GM12878 (cell line): ENCODE results near the gene TMBIM1. TPM values are rescaled to one million over a fixed set of nuclear protein-coding genes. Genes with fewer than 3 reads are reported as not detected.
A peak's percentile ranks its signal among the peaks of the same experiment; 100 is the strongest.

ENCODE experiments used
- ATAC-seq: fragments of 200-7000 bp; cut with Tn5 transposase; 3 replicates; pipeline ENCODE4 v1.9.1; 2020; ENCODE audit warnings: mild to moderate bottlenecking, moderate library complexity
- BruUV-seq: library from RNA; stranded (reverse); fragments of 400-500 nt; replicated peaks from 2 replicates; lab custom pipeline; 2021; lab: Mats Ljungman, UMichigan
- CTCF ChIA-PET: fragments of 300-600 bp; sonication (Branson Sonifier 250); formaldehyde crosslinking; extraction: SDS; loops from one replicate; lab custom pipeline; 2021; ENCODE audit warnings: inconsistent platforms; lab: Yijun Ruan, JAX
- POLR2A ChIA-PET: fragments of 350-600 bp; formaldehyde crosslinking; extraction: SDS; loops from one replicate; lab custom pipeline; 2021; ENCODE audit warnings: inconsistent platforms; lab: Charles Lee
- RAD21 ChIA-PET: fragments of 300-600 bp; sonication (Branson Sonifier 250); formaldehyde crosslinking; loops from one replicate; lab custom pipeline; 2023; ENCODE audit warnings: antibody characterized with exemption; ENCODE audit not compliant: unreplicated experiment; lab: Charles Lee
- SMC1A ChIA-PET: fragments of 300-600 bp; sonication (Branson Sonifier 250); formaldehyde crosslinking; loops from one replicate; lab custom pipeline; 2023; ENCODE audit not compliant: unreplicated experiment, uncharacterized antibody; lab: Charles Lee
- DNase-seq: peaks from one replicate; pipeline ENCODE4 v3.0.0-alpha.2; 2011; ENCODE audit warnings: low read depth, low spot score
- FAIRE-seq: peaks from 3 replicates; lab custom pipeline; 2011; peaks lifted over from hg19 to GRCh38; lab: Jason Lieb, UNC
- H2AFZ ChIP-seq: 2 replicates; pipeline ENCODE4 v1.6.0; 2011; ENCODE audit warnings: low read depth, low read length, control low read depth; ENCODE audit not compliant: control insufficient read depth
- H3K27ac ChIP-seq: 2 replicates; pipeline ENCODE4 v1.5.1; 2011; ENCODE audit warnings: control low read depth; ENCODE audit not compliant: control insufficient read depth, insufficient read depth
- H3K27me3 ChIP-seq, 2 experiments: replicated peaks in 1 of 2; 2 replicates each; pipeline versions ENCODE4 v1.6.0 to v1.6.1; 2011; ENCODE audit warnings: low read length in 1 of 2; ENCODE audit not compliant: control insufficient read depth in 2 of 2, insufficient read depth in 2 of 2
- H3K36me3 ChIP-seq, 2 experiments: 2 replicates each; pipeline ENCODE4 v1.5.1; 2011; ENCODE audit warnings: low read length in 1 of 2; ENCODE audit not compliant: control insufficient read depth in 2 of 2, insufficient read depth in 2 of 2
- H3K4me1 ChIP-seq: 2 replicates; pipeline ENCODE4 v1.6.1; 2011; ENCODE audit warnings: mild to moderate bottlenecking, low read length, moderate library complexity, mixed read lengths; ENCODE audit not compliant: control insufficient read depth, insufficient read depth
- H3K4me2 ChIP-seq: 2 replicates; pipeline ENCODE4 v1.6.0; 2011; ENCODE audit warnings: control low read depth; ENCODE audit not compliant: control insufficient read depth, insufficient read depth
- H3K4me3 ChIP-seq: fragments of 200-600 bp; sonication (generic); 2 replicates; pipeline ENCODE4 v1.5.1; 2016
- H3K79me2 ChIP-seq: 2 replicates; pipeline ENCODE4 v1.6.0; 2011; ENCODE audit warnings: low read length; ENCODE audit not compliant: control insufficient read depth, insufficient read depth
- H3K9ac ChIP-seq: 2 replicates; pipeline ENCODE4 v1.8.0; 2011; ENCODE audit warnings: low read length, control low read depth, mixed read lengths; ENCODE audit not compliant: control insufficient read depth, insufficient read depth
- H3K9me3 ChIP-seq: replicated peaks from 3 replicates; pipeline ENCODE4 v1.5.1; 2011; ENCODE audit warnings: mild to moderate bottlenecking, low read length; ENCODE audit not compliant: control insufficient read depth, insufficient read depth
- H4K20me1 ChIP-seq: 2 replicates; pipeline ENCODE4 v1.6.0; 2011; ENCODE audit not compliant: control insufficient read depth, insufficient read depth
- EGR1 ChIP-seq, 2 experiments: IDR thresholded peaks; 1 replicate in 1 of 2; 2 replicates in 1 of 2; pipeline ENCODE4 v1.6.1; 2011 to 2012; ENCODE audit warnings: low read depth in 2 of 2, low read length in 2 of 2, borderline replicate concordance in 1 of 2, mild to moderate bottlenecking in 1 of 2, moderate library complexity in 1 of 2
- MAX ChIP-seq: IDR thresholded peaks from 2 replicates; pipeline ENCODE4 v1.6.1; 2012; ENCODE audit warnings: low read depth, low read length, improper control_type of control experiment
- MEF2B ChIP-seq: fragments of 450-650 bp; IDR thresholded peaks from 2 replicates; pipeline ENCODE4 v1.6.1; 2018; ENCODE audit warnings: mild to moderate bottlenecking, moderate library complexity; ENCODE audit not compliant: partially characterized antibody, poor library complexity, severe bottlenecking
- MTA2 ChIP-seq: fragments of 450-650 bp; IDR thresholded peaks from 2 replicates; pipeline ENCODE4 v1.6.1; 2016; ENCODE audit warnings: low read depth, mild to moderate bottlenecking, moderate library complexity
- MTA3 ChIP-seq: IDR thresholded peaks from 2 replicates; pipeline ENCODE4 v1.6.1; 2012; ENCODE audit warnings: low read length, inconsistent platforms, borderline replicate concordance
- NR2C2 ChIP-seq: IDR thresholded peaks from 2 replicates; pipeline ENCODE4 v1.6.1; 2011; ENCODE audit warnings: borderline replicate concordance, low read depth; ENCODE audit not compliant: control insufficient read depth, insufficient read length
- NR2F1 ChIP-seq: fragments of 450-650 bp; conservative IDR thresholded peaks from 2 replicates; pipeline ENCODE4 v1.6.1; 2017; ENCODE audit warnings: mild to moderate bottlenecking
- POU2F2 ChIP-seq: IDR thresholded peaks from 3 replicates; pipeline ENCODE4 v1.6.1; 2011; ENCODE audit warnings: low read depth, mild to moderate bottlenecking, low read length, borderline replicate concordance
- SKIL ChIP-seq: fragments of 450-650 bp; IDR thresholded peaks from 2 replicates; pipeline ENCODE4 v1.6.1; 2017; ENCODE audit warnings: mild to moderate bottlenecking, low read depth, inconsistent platforms; ENCODE audit not compliant: poor library complexity, severe bottlenecking
- YBX1 ChIP-seq: fragments of 450-650 bp; IDR thresholded peaks from 2 replicates; pipeline ENCODE4 v1.6.1; 2016; ENCODE audit warnings: antibody characterized with exemption
- ZBTB40 ChIP-seq: fragments of 450-650 bp; IDR thresholded peaks from 2 replicates; pipeline ENCODE4 v1.6.1; 2016; ENCODE audit warnings: mild to moderate bottlenecking, moderate library complexity, borderline replicate concordance
- ZNF207 ChIP-seq: fragments of 450-650 bp; IDR thresholded peaks from 2 replicates; pipeline ENCODE4 v1.6.1; 2014; ENCODE audit warnings: antibody characterized with exemption, mild to moderate bottlenecking, borderline replicate concordance
- ZNF274 ChIP-seq: IDR thresholded peaks from one replicate; pipeline ENCODE4 v1.8.0; 2011; ENCODE audit not compliant: insufficient read length, insufficient read depth
- WGBS: methylation state at CpG from one replicate; pipeline ENCODE4 v1.1.6; 2016; ENCODE audit warnings: low lambda C conversion rate; ENCODE audit not compliant: insufficient replicate concordance, insufficient coverage; ENCODE audit errors: missing lambda C conversion rate; 5-methylcytosine and 5-hydroxymethylcytosine counted together
- in situ Hi-C: fragments of 300-500 bp; cut with MboI; formaldehyde crosslinking; loops from 9 replicates; pipeline ENCODE4 v1.14.3; 2018; ENCODE audit warnings: mixed read lengths
- intact Hi-C: fragments of 100-400 bp; cut with micrococcal nuclease; formaldehyde crosslinking; loops from one replicate; pipeline ENCODE4 v1.14.2; 2022; ENCODE audit not compliant: unreplicated experiment
- polyA plus RNA-seq, 11 experiments: library from polyadenylated mRNA; depleted of rRNA in 4 of 11; unstranded in 6 of 11; stranded (reverse) in 5 of 11; fragments of >200 nt; fragmentation: Nextera tagmentation in 4 of 11; fragmentation: Illumina TruSeq in 1 of 11; extraction: Ambion mirVana in 4 of 11; extraction: Trizol in 1 of 11; gene quantifications; 1 replicate in 1 of 11; 2 replicates in 10 of 11; pipeline versions ENCODE4 v1.2.1 to v1.2.3, GENCODE V29; 2011 to 2016; ENCODE audit warnings: inconsistent platforms in 2 of 11, missing spikeins in 2 of 11, low read depth in 1 of 11
- total RNA-seq, 4 experiments: library from RNA; depleted of rRNA in 3 of 4; stranded (reverse); fragments of >200 nt in 3 of 4; fragmentation: Illumina TruSeq in 1 of 4; extraction: Trizol in 1 of 4; gene quantifications; 2 replicates each; pipeline versions ENCODE4 v1.2.1 to v1.2.3, GENCODE V29; 2013 to 2021

TMBIM1 gene
- total and polyA plus RNA-seq, 10 of the 15 experiments (the other 5 are each of a cell fraction or from before 2014, with no cell fraction given) = 6.1 to 38.3 (median 26.2) TPM

GRCh38 chr2:218334531-218334930, 42.2 kb upstream of the TMBIM1 start:
- POLR2A ChIA-PET = interaction anchor here (0.6 to 0.8 kb wide), 2 partner anchors 13 to 21 kb away, joined by 6 to 10 read pairs; no protein-coding TSS in a partner anchor
- H3K4me1 ChIP-seq = peaks cover 35% of the 10 kb centered on the region

More at GRCh38 chr2:218334531-218334930, 42.2 kb upstream of the TMBIM1 start:
- ATAC-seq = no peak
- 65% methylated on average over 3 of the region's 3 CpGs for WGBS
- Histone ChIP-seq H3K4me2 (no peak overlapping the region), H3K9me3 (peaks cover 1% of the 10 kb centered on the region; the same call in 2 of the 3 replicates), H3K36me3 (no peaks in the 10 kb centered on the region), H3K27me3 (no peaks in the 10 kb centered on the region), H3K79me2 (no peaks in the 10 kb centered on the region; the same call in 1 of the 2 replicates), H3K4me3 (no peak overlapping the region), H4K20me1 (no peaks in the 10 kb centered on the region), H2AFZ (peak overlapping the region; percentile 15), H3K27ac (peak overlapping the region; percentile 29; the same call in 1 of the 2 replicates), H3K9ac (no peak overlapping the region)
- in situ Hi-C loops = no loop called here
- ChIA-PET RAD21 (no interaction called here), CTCF (interaction anchor here (2.1 to 2.3 kb wide), 2 partner anchors 22 to 32 kb away, joined by 9 to 12 read pairs; partner anchors contain the start of gene CATIP), SMC1A (interaction anchor here (0.9 to 1.8 kb wide), 4 partner anchors 14 to 27 kb away, joined by 3 to 4 read pairs (median 4); no protein-coding TSS in a partner anchor)
- intact Hi-C loops = no loop called here
- FAIRE-seq = no peak
- DNase-seq = no peak
- BruUV-seq = no TSS peak
- TF ChIP-seq ZNF207 (no peak), MTA2 (peak; percentile 52; the same call in 1 of the 2 replicates), POU2F2 (no peak), NR2F1 (peak; percentile 58), NR2C2 (no peak), YBX1 (no peak), ZNF274 (no peak), MTA3 (no peak), SKIL (no peak), ZBTB40 (no peak), EGR1 (IDR thresholded peaks at IDR 0.05; ENCODE audit: borderline replicate concordance in 1 of 2, low read depth in 2 of 2, low read length in 2 of 2) (no peak), MAX (no peak), MEF2B (peak; percentile 23)
